A549 (cell line): ENCODE measurements around the gene ZSWIM3. TPM values are rescaled to one million over a fixed set of nuclear protein-coding genes. Genes with fewer than 3 reads are reported as not detected.

Source experiments
- ATAC-seq, 2 experiments: fragments of 200-7000 bp in 1 of 2; fragments of >200 bp in 1 of 2; cut with Nextera tagmentation in 1 of 2; cut with Tn5 transposase in 1 of 2; 3 replicates each; pipeline versions ENCODE4 v1.8.0 to v1.9.1; 2018 to 2020; ENCODE audit warnings: mild to moderate bottlenecking in 1 of 2, moderate library complexity in 1 of 2
- CTCF ChIA-PET: fragments of 300-600 bp; sonication (Branson Sonifier 250); formaldehyde crosslinking; extraction: SDS; loops from one replicate; lab custom pipeline; 2021; ENCODE audit warnings: antibody characterized with exemption, inconsistent platforms; lab: Yijun Ruan, JAX
- POLR2A ChIA-PET: fragments of 350-600 bp; formaldehyde crosslinking; extraction: SDS; loops from one replicate; lab custom pipeline; 2021; ENCODE audit warnings: antibody characterized with exemption, inconsistent platforms; lab: Yijun Ruan, JAX
- DNase-seq, 2 experiments: peaks; one replicate each; pipeline versions ENCODE4 v3.0.0 to v3.0.0-alpha.2; 2011 to 2016; ENCODE audit warnings: low read depth in 1 of 2, low spot score in 1 of 2
- FAIRE-seq: peaks from 2 replicates; lab custom pipeline; 2011; peaks lifted over from hg19 to GRCh38; lab: Jason Lieb, UNC
- H3K27ac ChIP-seq, 2 experiments: fragments of >200 bp; sonication (Bioruptor Twin); formaldehyde crosslinking; 3 replicates each; pipeline ENCODE4 v1.5.1; 2016 to 2017
- H3K4me1 ChIP-seq: fragments of >200 bp; sonication (Bioruptor Twin); formaldehyde crosslinking; 3 replicates; pipeline ENCODE4 v1.6.1; 2016
- H3K4me2 ChIP-seq: fragments of >200 bp; sonication (Bioruptor Twin); formaldehyde crosslinking; 3 replicates; pipeline ENCODE4 v1.6.1; 2016
- H3K4me3 ChIP-seq: fragments of >200 bp; sonication (Bioruptor Twin); formaldehyde crosslinking; 3 replicates; pipeline ENCODE4 v1.5.1; 2016
- H3K9me3 ChIP-seq: fragments of >200 bp; sonication (Bioruptor Twin); formaldehyde crosslinking; 3 replicates; pipeline ENCODE4 v1.6.1; 2016
- BHLHE40 ChIP-seq: IDR thresholded peaks from 2 replicates; pipeline ENCODE4 v1.6.1; 2012; ENCODE audit warnings: low read depth, low read length, inconsistent platforms
- CBX2 ChIP-seq: fragments of 200-600 bp; sonication (generic); IDR thresholded peaks from 2 replicates; pipeline ENCODE4 v1.6.1; 2016; ENCODE audit warnings: low read depth, mild to moderate bottlenecking, borderline replicate concordance
- ELK1 ChIP-seq: fragments of 150-350 bp; IDR thresholded peaks from 2 replicates; pipeline ENCODE4 v1.6.1; 2014; ENCODE audit warnings: low read depth, mild to moderate bottlenecking, low read length
- FOSB ChIP-seq: fragments of 250-450 bp; sonication (Bioruptor Pico); IDR thresholded peaks from 2 replicates; pipeline ENCODE4 v1.5.0; 2020; ENCODE audit warnings: mild to moderate bottlenecking, moderate library complexity
- FOSL2 ChIP-seq, 2 experiments: fragments of 450-650 bp in 1 of 2; fragments of >200 bp in 1 of 2; sonication (Bioruptor Twin) in 1 of 2; formaldehyde crosslinking; IDR thresholded peaks; 2 replicates each; pipeline versions ENCODE4 v1.5.0 to v1.6.1; 2016 to 2020; ENCODE audit warnings: mild to moderate bottlenecking in 1 of 2, moderate library complexity in 1 of 2
- HMGXB4 ChIP-seq: fragments of 250-450 bp; sonication (Bioruptor Pico); IDR thresholded peaks from 2 replicates; pipeline ENCODE4 v1.5.0; 2021; ENCODE audit warnings: mild to moderate bottlenecking, moderate library complexity, borderline replicate concordance
- JUNB ChIP-seq: fragments of >200 bp; sonication (Bioruptor Twin); formaldehyde crosslinking; IDR thresholded peaks from 2 replicates; pipeline ENCODE4 v1.6.1; 2016
- NFE2L2 ChIP-seq: fragments of 150-350 bp; conservative IDR thresholded peaks from 2 replicates; pipeline ENCODE4 v1.6.1; 2014; ENCODE audit warnings: low read length
- NR3C1 ChIP-seq: fragments of >200 bp; sonication (Bioruptor Twin); formaldehyde crosslinking; IDR thresholded peaks from 3 replicates; pipeline ENCODE4 v1.6.1; 2017
- PHF8 ChIP-seq: fragments of 200-600 bp; sonication (generic); IDR thresholded peaks from 2 replicates; pipeline ENCODE4 v1.6.1; 2016; ENCODE audit warnings: low read depth, mild to moderate bottlenecking, antibody characterized with exemption, moderate library complexity, borderline replicate concordance
- POLR2A ChIP-seq: IDR thresholded peaks from 2 replicates; pipeline ENCODE4 v1.6.1; 2012; ENCODE audit warnings: mild to moderate bottlenecking, low read length
- RAD21 ChIP-seq, 2 experiments: fragments of >200 bp in 1 of 2; sonication (Bioruptor Twin) in 1 of 2; formaldehyde crosslinking in 1 of 2; IDR thresholded peaks in 1 of 2; conservative IDR thresholded peaks in 1 of 2; 2 replicates in 1 of 2; 3 replicates in 1 of 2; pipeline ENCODE4 v1.6.1; 2012 to 2018; ENCODE audit warnings: inconsistent platforms in 1 of 2
- RARB ChIP-seq: fragments of 250-450 bp; sonication (Bioruptor Pico); IDR thresholded peaks from 2 replicates; pipeline ENCODE4 v1.8.0; 2021; ENCODE audit warnings: mild to moderate bottlenecking, moderate library complexity
- RFX5 ChIP-seq: fragments of 450-650 bp; IDR thresholded peaks from 2 replicates; pipeline ENCODE4 v1.7.1; 2014; ENCODE audit warnings: antibody characterized with exemption, mild to moderate bottlenecking, moderate library complexity
- RNF2 ChIP-seq: fragments of 200-600 bp; sonication (generic); IDR thresholded peaks from 2 replicates; pipeline ENCODE4 v1.6.1; 2016; ENCODE audit warnings: low read depth, mild to moderate bottlenecking, antibody characterized with exemption, moderate library complexity, borderline replicate concordance
- SMC3 ChIP-seq: fragments of >200 bp; sonication (Bioruptor Twin); formaldehyde crosslinking; IDR thresholded peaks from 3 replicates; pipeline ENCODE4 v1.6.1; 2018; ENCODE audit warnings: inconsistent platforms
- WGBS: methylation state at CpG from one replicate; pipeline ENCODE4 v1.1.6; 2017; ENCODE audit errors: missing lambda C conversion rate; 5-methylcytosine and 5-hydroxymethylcytosine counted together
- polyA plus RNA-seq, 4 experiments: library from polyadenylated mRNA; depleted of rRNA in 3 of 4; stranded (reverse); fragments of >200 nt; fragmentation: RNase III in 1 of 4; extraction: RNeasy Plus Mini Kit Qiagen cat#74134 plus additional on column Dnase treatment in 1 of 4; gene quantifications; 2 replicates in 3 of 4; 3 replicates in 1 of 4; pipeline ENCODE4 v1.2.3, GENCODE V29; 2011 to 2017
- TF ChIP-seq, protein P1 (sequence below): IDR thresholded peaks from 2 replicates; pipeline ENCODE4 v1.6.1; 2012
- TF ChIP-seq, protein P2 (sequence below): fragments of >200 bp; sonication (Bioruptor Twin); formaldehyde crosslinking; IDR thresholded peaks from 3 replicates; pipeline ENCODE4 v1.6.1; 2016
- TF ChIP-seq, protein P3 (sequence below): fragments of 200-600 bp; sonication (generic); IDR thresholded peaks from 2 replicates; pipeline ENCODE4 v1.6.1; 2016; ENCODE audit warnings: antibody characterized with exemption, mild to moderate bottlenecking, moderate library complexity
- TF ChIP-seq, protein P4 (sequence below): fragments of 450-650 bp; IDR thresholded peaks from 2 replicates; pipeline ENCODE4 v1.6.1; 2014; ENCODE audit warnings: antibody characterized with exemption
- TF ChIP-seq, protein P5 (sequence below): IDR thresholded peaks from 2 replicates; pipeline ENCODE4 v1.6.1; 2012; ENCODE audit warnings: low read depth, borderline replicate concordance

Gene ZSWIM3
- polyA plus RNA-seq, 2 of the 4 experiments (the other 2 are of a cell fraction), result 1.1 to 1.3 TPM

DNA sequence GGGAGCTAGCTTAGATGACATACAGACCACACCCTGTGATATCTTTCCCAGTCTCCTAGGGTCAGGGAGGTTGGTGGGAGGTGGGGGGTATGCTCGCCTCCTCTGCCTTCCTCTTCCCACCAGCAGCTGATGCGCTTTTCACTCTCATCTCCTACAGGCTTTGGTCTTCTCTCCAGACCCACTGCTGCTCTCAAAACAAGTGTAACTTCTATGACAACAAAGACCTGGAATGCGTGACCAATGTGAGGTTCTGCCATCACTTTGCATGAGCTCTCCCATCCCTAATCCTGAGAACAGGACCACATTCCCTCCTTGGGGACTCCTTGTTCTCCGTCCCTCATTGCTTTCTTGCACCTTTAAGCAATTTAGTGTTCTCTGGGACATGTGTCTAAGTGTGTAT, 36.4 kb downstream of the ZSWIM3 start:
- Histone ChIP-seq H3K27ac (no peak overlapping the region), H3K9me3 (no peaks in the 10 kb centered on the region), H3K4me2 (no peak overlapping the region), H3K4me1 (peaks cover 14% of the 10 kb centered on the region), H3K4me3 (no peak overlapping the region)
- DNase-seq (no peak), ATAC-seq (no peak), FAIRE-seq (no peak)
- TF ChIP-seq PHF8 (no peak), FOSB (CRISPR knock-in tag) (no peak), BHLHE40 (no peak), POLR2A (no peak), HMGXB4 (CRISPR knock-in tag) (no peak), CBX2 (no peak), SMC3 (no peak), RARB (no peak), JUNB (no peak), RNF2 (no peak), RFX5 (no peak)
- TF ChIP-seq, protein P1, sequence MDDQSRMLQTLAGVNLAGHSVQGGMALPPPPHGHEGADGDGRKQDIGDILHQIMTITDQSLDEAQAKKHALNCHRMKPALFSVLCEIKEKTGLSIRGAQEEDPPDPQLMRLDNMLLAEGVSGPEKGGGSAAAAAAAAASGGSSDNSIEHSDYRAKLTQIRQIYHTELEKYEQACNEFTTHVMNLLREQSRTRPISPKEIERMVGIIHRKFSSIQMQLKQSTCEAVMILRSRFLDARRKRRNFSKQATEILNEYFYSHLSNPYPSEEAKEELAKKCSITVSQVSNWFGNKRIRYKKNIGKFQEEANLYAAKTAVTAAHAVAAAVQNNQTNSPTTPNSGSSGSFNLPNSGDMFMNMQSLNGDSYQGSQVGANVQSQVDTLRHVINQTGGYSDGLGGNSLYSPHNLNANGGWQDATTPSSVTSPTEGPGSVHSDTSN, result no peak
- TF ChIP-seq, protein P2, sequence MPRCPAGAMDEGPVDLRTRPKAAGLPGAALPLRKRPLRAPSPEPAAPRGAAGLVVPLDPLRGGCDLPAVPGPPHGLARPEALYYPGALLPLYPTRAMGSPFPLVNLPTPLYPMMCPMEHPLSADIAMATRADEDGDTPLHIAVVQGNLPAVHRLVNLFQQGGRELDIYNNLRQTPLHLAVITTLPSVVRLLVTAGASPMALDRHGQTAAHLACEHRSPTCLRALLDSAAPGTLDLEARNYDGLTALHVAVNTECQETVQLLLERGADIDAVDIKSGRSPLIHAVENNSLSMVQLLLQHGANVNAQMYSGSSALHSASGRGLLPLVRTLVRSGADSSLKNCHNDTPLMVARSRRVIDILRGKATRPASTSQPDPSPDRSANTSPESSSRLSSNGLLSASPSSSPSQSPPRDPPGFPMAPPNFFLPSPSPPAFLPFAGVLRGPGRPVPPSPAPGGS, result no peak
- TF ChIP-seq, protein P3, sequence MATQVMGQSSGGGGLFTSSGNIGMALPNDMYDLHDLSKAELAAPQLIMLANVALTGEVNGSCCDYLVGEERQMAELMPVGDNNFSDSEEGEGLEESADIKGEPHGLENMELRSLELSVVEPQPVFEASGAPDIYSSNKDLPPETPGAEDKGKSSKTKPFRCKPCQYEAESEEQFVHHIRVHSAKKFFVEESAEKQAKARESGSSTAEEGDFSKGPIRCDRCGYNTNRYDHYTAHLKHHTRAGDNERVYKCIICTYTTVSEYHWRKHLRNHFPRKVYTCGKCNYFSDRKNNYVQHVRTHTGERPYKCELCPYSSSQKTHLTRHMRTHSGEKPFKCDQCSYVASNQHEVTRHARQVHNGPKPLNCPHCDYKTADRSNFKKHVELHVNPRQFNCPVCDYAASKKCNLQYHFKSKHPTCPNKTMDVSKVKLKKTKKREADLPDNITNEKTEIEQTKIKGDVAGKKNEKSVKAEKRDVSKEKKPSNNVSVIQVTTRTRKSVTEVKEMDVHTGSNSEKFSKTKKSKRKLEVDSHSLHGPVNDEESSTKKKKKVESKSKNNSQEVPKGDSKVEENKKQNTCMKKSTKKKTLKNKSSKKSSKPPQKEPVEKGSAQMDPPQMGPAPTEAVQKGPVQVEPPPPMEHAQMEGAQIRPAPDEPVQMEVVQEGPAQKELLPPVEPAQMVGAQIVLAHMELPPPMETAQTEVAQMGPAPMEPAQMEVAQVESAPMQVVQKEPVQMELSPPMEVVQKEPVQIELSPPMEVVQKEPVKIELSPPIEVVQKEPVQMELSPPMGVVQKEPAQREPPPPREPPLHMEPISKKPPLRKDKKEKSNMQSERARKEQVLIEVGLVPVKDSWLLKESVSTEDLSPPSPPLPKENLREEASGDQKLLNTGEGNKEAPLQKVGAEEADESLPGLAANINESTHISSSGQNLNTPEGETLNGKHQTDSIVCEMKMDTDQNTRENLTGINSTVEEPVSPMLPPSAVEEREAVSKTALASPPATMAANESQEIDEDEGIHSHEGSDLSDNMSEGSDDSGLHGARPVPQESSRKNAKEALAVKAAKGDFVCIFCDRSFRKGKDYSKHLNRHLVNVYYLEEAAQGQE, result no peak
- TF ChIP-seq, protein P4, sequence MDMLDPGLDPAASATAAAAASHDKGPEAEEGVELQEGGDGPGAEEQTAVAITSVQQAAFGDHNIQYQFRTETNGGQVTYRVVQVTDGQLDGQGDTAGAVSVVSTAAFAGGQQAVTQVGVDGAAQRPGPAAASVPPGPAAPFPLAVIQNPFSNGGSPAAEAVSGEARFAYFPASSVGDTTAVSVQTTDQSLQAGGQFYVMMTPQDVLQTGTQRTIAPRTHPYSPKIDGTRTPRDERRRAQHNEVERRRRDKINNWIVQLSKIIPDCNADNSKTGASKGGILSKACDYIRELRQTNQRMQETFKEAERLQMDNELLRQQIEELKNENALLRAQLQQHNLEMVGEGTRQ, result no peak
- TF ChIP-seq, protein P5, sequence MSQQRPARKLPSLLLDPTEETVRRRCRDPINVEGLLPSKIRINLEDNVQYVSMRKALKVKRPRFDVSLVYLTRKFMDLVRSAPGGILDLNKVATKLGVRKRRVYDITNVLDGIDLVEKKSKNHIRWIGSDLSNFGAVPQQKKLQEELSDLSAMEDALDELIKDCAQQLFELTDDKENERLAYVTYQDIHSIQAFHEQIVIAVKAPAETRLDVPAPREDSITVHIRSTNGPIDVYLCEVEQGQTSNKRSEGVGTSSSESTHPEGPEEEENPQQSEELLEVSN, result no peak
- ChIA-PET CTCF (interaction anchor here (0.7 to 2.6 kb wide), 4 partner anchors 10 to 95 kb away, joined by 3 to 9 read pairs (median 4); no protein-coding TSS in a partner anchor), POLR2A (interaction anchor here (1.3 to 2.1 kb wide), 2 partner anchors 11 to 40 kb away, joined by 3 to 9 read pairs; partner anchors contain the start of gene PCIF1)
- 80% methylated on average over 4 of the region's 4 CpGs for WGBS

- FAIRE-seq, result no peak
- no peak overlapping the region for H3K4me2 ChIP-seq
- CTCF ChIA-PET, result interaction anchor here (0.7 to 1.1 kb wide), 3 partner anchors 13 to 96 kb away, joined by 3 to 4 read pairs (median 3); no protein-coding TSS in a partner anchor
- no peak overlapping the region for H3K27ac ChIP-seq
- DNase-seq, result no peak
- H3K4me3 ChIP-seq, result no peak overlapping the region
- ATAC-seq, result no peak
- WGBS, result 90% methylated on average over 8 of the region's 12 CpGs
- peaks cover 14% of the 10 kb centered on the region for H3K4me1 ChIP-seq
- POLR2A ChIA-PET, result interaction anchor here (1.3 kb wide), 1 partner anchor 10 kb away, joined by 3 read pairs; no protein-coding TSS in a partner anchor
- no peaks in the 10 kb centered on the region for H3K9me3 ChIP-seq
- no peak for TF ChIP-seq ELK1
- TF ChIP-seq NR3C1, result no peak
- TF ChIP-seq RAD21 (conservative IDR thresholded peaks at IDR 0.05 in 1 of 2, IDR thresholded peaks at IDR 0.05 in 1 of 2), result no peak
- no peak for TF ChIP-seq RNF2
- no peak for TF ChIP-seq NFE2L2
- TF ChIP-seq, protein P3, result no peak
- no peak for TF ChIP-seq FOSL2 (IDR thresholded peaks at IDR 0.05)
- no peak for TF ChIP-seq FOSL2 (CRISPR knock-in tag; IDR thresholded peaks at IDR 0.05)
Observed at GRCh38 chr20:45894797-45895196, 37.4 kb downstream of the ZSWIM3 start.
